ENCODE measurements around the gene MAB21L4.

GRCh38 chr2:240873098-240873788, 22.7 kb downstream of the MAB21L4 start:
- TF ChIP-seq CTCF (IDR thresholded peaks at IDR 0.05 in 4 of 5, conservative IDR thresholded peaks at IDR 0.05 in 1 of 5) (no peak), POLR2A (IDR thresholded peaks at IDR 0.05) (no peak)

All from gastrocnemius medialis (tissue), 4 donors.